NCI-H2107 treated with DMSO at 0.1 percent for 48 hours (cell line): ENCODE results near the gene SELENOM.
"Not testable (repeated sequence)": the region's sequence is repeated elsewhere in the genome, so short reads cannot be mapped to it uniquely, and the experiment has no call there.

Experiments
- DNase-seq: peaks from one replicate; lab custom pipeline; 2025; ENCODE audit not compliant: unreplicated experiment; lab: John Stamatoyannopoulos, UW

SELENOM gene

DNA sequence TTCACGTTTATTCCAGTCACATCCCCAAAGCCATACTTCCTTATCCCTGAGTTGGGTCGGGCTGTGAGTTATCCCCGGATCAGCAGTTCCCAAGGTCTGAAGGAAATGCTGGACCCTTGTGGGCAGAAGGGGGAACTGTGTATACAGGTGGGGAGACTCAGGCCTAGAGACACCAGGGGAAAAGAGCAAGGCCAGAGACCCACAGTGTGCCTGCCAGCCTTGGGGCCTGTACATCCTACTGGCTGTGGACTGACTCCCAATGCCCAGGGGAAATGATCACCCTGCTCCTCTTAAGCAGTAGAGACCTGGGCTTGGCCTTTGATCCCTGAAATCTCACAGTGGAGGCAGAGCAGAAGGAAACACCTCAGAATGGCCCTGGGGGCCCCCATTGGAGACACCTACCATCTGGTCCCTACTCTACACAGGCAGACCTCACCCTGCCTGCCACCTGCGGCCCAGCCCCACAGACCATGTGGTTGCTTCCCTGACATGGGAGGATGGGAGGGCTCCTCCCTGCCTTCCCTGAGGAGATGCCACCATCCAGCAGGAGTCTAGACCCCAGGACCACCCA, 1.3 kb downstream of the SELENOM start:
- no peak for DNase-seq

DNA sequence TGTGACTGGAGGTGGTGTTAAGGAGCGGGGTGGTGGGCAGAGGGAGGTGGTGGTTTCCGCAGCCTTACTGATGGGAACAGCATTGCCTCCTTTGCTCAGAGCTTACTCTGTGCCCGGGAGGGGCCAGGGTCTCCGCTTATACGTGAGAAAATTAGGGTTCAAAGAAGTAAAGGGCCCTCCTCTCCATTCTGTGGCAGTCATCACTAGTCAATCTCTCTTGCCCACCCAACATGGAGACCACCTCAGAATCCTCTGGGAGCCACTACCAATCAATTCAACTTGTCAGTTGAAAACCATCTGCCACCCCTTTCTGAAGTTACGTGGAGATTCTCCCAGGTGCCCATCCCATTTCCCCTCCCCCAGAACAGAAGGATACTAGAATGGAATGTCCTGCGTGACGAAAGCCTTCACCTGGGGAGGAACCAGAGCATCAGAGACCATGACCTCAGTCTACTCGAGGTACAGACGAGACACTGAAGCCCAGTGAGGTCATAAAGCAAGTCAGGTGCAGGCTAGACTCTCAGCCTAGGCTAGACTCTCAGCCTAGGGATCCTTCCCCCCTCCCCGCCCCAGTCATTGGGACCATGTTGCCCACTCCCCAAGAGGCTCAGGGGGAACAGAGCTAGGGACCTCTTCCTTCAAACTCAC, 2.0 kb downstream of the SELENOM start:
- DNase-seq, result no peak

DNA sequence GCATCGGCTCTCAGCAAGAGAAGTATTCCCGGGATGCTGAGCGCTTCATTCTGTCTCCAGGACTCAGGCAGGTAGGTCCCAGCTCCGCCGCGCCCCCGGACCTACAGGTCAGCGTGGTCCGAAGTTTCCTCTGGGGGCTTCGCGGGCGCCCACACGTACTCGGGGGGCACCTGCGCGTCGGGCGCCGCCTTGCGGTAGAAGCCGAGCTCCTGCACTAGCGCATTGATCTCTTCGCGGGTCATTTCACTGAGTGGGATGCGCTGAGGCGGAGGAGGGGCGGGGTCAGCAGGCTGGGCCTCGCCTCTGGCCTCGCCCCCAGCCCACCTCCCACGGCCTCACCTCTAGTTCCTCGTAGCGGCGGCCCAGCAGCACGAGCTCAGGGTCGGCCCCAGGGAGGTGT, 2.5 kb downstream of the SELENOM start:
- no peak for DNase-seq

DNA sequence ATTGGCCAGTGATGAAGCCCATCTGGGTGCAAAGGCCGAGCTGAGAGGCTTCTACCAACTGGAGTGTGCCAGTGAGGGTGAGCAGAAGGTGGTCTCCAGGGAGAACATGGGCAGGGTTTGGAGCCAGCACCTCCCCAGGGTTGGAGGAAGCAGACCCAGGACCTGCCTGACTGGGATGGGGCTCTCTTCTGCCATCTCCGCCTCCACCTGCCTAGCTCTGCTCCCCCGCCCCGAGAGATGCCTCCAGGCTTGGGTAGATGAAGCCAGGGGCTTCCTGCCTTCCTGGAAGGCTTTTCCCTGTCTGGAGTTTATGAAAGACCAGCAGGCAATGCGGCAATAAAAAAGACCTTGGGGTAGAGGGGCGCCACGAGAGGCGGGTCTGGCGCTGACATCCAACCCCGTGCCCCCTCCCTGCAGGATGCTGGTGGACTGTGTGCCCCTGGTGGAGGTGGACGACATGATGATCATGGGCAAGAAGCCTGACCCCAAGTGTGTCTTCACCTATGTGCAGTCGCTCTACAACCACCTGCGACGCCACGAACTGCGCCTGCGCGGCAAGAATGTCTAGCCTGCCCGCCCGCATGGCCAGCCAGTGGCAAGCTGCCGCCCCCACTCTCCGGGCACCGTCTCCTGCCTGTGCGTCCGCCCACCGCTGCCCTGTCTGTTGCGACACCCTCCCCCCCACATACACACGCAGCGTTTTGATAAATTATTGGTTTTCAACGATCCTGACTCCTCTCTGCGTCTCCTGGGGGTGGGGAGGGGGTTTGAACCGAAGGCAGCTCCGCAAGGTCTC, 3.3 kb downstream of the SELENOM start:
- DNase-seq, result no peak

DNA sequence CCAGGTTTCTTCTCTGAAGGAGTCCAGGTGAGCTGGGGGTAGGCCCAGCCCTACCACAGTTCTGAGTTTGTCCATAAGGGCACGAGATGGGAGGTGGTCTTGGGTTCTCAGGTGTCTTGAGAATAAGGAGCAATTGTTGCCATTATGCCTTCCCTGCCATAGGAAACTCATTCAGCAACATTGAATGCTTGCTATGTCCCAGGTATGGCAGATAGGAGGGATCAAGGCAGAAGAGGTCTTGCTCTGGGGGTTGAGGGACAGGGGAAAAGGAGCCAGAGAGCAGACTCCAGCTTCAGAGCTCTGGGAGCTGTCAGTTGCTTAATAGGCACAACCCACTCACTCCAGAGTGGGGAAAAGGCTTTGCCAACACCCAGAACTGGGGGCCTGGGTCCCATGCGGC, 4.3 kb downstream of the SELENOM start:
- DNase-seq, result no peak

DNA sequence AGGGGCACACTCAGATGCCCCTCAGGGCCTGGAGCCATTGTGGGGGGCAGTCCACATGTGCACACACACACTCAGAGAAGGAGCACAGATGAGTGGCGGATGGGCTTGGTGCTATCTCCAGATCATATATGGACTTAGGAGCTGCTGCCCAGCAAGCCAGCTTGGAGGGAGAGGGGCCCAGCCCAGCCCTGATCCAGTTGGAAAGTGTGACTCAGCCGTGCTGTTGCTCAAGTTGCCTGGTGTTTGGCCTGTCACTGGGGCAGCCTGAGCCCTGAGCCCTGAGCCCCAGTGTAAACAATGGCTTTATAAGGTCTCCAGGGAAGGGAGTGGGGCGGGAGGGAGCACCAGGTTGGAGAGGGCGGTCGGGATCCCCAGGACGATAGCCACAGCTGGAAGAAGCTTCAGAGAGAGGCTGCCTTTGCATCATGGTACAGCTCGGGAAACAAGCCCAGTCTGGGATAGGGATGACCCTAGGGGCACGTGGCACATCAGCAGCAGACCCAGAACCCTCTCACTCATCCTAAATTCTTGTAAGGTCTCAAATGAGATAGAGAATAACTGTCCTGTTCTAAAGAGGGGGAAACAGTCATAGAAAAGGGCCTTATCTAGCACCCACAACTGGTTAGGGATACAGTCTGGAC, 4.8 kb downstream of the SELENOM start:
- DNase-seq, result no peak

DNA sequence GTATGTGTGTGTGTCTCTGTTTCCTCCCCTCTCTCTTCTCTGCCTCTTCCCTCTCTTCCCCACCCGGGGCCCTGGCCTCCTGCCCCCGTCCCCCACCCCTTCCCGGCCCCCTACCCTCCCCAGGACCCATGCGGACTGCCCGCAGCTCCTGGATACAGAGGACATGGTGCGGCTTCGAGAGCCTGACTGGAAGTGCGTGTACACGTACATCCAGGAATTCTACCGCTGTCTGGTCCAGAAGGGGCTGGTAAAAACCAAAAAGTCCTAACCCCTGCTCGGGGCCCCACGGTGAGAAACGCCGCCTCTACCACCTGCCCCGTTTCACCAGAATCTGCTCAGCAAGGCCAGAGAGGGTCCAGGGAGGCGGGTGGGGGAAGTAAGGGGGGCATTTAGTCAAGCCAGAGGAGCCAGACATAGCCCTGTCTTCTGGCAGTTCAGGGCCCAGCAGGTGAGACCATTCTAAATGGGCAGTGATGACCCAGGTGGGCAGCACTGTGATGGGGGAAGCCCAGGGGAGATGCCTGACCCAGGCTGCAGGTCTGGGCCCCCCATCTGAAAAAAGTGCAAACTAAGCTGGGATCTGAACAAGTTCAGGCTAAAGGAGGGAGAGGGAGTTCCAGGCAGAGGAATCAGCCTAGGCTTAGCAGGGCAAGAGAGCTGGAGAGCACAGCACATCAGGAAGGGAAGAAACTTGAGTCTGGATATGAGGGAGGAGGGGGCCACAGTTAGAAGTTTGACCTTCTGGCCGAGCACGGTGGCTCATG, 6.4 kb downstream of the SELENOM start:
- DNase-seq, result no peak

DNA sequence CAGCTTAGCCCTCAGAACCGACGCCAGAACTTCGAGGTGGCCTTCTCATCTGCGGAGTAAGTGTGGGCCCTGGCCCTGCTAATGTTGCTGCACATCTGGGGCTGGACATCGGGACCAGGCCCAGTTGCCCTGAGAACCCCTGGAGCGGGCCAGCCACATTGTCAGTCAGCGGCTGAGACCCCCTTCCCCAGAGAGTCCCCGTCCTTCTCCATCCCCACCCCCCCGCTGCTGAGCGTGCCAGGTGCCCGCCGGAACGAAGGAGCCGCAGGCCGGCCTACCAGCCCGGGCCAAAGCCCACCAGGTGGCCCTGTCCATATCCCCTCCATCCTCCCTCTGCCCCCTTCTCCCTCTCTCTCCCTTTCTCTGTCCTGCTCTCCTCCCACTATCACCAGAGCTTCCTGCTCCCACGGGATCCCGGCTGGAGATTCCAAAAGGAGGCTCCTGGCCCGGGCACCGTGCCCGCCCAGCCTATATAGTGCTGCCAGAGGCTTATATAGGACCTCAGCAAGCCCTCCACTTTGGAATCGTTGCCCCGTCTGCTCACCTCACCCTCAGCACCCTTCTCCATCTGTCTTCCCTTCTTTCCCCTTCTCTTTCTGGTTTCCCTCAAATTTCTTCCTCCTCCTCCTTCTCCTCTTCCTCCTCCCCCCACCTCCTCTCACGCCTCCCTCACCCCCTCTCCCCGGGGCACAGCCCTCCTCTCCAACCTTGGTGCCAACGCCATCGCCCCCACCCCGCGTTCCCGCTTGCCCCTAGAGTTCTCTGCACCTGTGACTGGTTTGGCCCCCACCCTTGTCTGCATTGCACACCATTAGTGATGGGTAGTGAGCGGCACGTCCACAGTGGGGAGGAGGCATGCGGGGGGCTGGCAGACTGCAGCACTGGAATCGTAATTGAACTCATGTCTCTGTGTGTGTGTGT, 7.3 kb downstream of the SELENOM start:
- DNase-seq, result no peak

DNA sequence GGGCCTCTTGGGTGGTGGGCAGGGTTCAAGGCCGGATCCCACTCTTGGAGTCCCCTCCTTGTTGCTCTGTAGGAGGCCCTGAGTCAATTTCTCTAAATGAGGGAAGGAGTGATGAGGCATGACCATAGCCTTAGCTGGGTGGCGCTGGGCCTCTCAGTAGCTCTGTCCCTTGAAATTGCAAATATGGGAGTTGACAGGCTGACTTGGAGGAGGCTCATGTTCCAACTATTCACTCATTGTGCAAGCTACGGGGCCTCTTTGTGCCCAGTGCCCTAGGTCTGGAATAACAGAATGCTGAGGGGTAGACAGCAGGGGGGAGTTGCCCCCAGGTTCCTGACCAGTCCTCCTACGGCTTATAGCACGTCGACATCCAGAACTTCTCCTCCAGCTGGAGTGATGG, 8.0 kb downstream of the SELENOM start:
- no peak for DNase-seq

DNA sequence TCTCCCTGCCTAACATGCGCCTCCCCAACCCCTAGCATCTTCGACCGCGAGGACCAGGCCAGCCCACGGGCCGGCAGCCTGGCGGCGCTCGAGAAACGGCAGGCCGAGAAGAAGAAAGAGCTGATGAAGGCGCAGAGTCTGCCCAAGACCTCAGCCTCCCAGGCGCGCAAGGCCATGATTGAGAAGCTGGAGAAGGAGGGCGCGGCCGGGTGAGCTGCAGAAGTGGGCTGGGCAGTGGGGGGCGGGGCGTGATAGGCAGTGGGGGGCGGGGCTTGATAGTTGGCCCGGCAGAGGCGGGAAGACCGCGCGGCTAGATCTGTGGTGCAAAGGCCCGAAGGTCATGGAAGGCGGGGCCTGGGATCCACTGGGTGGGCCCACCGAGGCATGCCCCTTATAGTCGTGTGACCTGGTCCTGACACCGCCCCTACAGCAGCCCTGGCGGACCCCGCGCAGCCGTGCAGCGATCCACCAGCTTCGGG, 8.7 kb downstream of the SELENOM start:
- DNase-seq, result no peak

DNA sequence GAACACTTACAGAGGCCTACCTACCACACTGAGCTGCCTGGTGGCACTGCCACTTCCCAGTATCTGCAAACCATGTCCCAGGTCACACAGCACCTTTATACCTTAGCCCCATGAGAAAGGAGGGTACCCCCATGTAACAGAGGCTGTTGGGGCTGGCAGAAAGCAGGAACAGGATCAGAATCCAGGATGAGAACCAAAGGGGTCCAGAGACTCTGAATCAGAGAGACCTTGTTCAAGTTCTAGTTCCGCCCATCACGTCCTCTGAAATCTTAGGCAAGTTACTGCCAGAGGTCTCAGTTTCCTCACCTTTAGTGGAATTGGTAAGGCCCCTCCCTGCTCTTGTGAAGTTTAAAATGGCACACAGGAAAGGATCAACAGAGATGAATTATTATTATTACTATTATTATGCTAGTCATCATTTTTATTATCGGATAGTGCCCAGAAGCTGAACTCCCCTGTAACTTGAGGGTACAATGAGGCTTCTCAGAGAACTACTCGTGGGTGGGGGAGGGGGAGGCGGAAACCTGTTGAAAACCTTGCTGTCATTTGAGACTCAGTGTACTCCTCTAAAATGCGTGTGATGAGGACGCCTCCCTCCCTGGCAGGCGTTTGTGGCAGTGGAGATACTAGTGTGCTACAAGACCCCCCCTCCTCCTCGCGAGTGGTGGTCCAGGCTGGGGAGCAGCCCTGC, 9.3 kb downstream of the SELENOM start:
- no peak for DNase-seq

DNA sequence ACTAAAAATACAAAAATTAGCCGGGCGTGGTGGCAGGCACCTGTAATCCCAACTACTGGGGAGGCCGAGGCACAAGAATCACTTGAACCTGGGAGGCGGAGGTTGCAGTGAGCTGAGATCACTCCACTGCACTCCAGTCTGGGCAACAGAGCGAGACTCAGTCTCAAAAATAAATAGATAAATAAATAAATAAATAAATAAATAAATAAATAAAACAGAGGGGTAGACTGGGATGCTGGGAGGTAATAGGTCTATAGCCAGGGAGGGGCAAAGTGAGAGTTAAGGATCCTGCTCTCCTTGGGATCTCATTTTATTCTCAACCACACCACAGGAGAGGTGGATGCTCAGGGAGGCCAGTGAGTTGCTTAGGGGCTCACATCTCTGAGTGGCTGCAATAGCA, 9.8 kb downstream of the SELENOM start:
- not testable (repeated sequence) for DNase-seq

DNA sequence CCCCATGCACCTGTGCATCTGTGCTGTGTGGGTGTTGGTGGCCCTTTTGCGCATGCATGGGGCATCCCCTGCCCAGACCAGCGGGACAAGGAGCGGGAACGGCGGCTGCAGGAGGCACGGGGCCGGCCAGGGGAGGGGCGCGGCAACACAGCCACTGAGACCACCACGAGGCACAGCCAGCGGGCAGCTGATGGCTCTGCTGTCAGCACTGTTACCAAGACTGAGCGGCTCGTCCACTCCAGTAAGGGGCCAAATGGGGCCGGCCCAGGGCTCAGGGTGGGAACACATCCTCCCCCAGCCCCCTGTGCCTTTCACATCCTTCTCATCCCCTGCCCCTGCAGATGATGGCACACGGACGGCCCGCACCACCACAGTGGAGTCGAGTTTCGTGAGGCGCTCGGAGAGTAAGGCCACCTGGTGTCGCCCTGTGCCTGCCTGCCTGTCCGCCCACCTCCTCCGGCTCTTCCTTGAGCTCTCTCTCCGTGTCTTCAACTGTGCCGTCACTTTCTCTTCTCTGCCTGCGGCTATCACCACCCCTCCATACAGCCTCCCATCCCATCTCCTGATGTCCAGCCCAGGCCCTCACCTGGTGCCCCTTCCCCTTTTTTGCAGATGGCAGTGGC, 10.6 kb downstream of the SELENOM start:
- no peak for DNase-seq

DNA sequence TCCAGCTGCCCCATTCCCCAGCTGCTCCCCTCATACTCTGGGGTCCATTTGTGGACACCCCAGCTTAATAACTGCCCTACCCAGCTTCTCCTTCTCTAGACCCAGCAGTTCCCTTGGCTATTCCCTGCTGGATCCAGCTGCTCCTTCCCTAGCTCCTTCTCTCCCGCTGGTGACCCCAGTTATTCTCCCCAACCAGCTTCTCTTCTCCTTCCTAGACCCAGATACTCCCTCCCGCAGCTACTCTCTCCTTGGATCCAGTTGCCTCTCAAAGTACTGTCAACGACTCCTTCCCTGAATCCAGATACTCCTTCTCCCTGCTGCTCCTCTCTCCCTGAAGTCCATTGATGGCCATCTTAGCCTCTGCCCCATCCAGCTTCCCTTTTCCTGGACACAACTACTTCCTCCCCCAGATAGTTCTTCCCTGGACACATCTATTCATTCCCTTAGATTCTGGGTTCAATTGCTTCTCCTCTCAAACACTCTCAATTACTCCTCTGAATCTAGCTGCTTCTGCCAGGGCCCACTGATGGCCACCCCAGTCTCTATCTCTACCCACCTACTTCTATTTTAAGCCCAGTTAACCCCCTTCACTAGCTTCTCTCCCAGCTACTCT, 11.6 kb downstream of the SELENOM start:
- DNase-seq, result no peak

DNA sequence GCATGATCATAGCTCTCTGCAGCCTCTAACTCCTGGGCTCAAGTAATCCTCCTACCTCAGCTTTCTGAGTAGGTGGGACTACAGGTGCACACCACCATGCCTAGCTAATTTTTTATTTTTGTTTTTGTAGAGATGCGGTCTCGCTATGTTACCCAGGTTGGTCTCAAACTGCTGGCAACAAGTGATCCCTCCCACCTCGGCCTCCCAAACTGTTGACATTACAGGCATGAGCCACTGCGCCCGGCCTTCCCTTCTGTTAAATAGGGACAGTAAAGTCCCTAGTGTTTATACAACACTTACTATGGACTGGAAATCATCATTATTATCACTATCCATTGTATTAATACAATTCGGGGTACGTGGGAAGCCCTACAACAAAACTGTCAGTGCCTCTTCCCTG, 12.6 kb downstream of the SELENOM start:
- DNase-seq, result no peak

DNA sequence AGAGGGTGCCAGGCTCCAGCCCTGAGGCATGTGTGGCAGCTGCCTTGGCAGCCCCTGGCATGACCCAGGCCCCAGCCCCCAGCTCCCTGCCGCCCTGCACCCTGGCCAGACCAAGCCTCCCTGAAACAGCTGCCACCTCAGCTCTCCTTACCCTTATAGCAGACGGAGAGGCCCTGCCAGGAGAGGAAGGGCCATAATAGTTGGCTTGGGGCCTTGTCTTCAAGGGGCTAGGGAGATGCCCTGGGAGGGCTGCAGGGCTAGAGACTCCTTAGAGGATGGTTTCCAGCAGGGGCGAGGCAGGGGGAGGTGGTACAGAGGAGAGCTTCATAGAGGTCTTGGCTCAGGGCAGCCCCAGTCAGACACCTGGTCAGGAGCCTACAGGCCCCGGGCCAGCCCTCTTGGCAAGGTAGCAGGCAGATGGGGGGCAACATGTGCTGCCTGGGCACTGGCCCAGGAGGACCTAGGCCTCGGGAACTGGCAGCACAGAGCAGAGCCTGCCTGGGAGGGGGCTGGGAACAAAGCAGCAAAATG, 13.3 kb downstream of the SELENOM start:
- no peak for DNase-seq

DNA sequence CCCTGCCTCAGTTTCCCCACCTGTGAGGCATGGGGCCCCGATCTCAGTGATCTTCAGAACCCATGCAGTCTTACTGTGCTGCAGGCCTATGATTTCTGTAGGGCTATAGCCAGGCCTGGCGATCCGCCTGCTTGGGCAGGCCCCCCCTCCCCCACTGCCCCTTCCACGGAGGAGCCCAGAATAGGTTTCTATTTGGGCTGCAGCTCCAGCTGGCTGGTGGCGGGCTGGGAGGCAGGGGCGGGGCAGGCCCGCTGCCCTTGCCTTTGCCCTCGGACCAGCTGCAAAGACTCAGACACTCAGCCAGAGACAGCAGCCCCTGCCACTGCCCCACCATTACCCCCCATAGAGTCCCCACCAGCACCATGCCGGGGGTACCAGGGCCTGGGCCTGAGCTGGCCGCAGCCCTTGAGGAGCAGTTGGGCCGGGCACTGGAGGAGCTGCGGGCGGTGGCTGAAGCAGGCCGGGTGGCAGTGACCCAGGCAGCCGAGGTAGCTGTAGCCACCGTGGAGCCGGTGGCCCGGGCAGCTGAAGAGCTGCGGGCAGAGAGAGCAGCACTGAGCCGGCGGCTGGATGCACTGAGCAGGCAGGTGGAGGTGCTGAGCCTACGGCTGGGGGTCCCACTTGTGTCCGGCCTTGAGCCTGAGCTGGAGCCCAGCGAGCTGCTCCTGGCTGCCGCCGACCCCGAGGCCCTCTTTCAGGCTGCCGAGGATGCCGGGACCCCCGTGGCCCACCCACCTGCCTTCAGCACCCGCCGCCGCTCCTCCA, 14.1 kb downstream of the SELENOM start:
- no peak for DNase-seq

DNA sequence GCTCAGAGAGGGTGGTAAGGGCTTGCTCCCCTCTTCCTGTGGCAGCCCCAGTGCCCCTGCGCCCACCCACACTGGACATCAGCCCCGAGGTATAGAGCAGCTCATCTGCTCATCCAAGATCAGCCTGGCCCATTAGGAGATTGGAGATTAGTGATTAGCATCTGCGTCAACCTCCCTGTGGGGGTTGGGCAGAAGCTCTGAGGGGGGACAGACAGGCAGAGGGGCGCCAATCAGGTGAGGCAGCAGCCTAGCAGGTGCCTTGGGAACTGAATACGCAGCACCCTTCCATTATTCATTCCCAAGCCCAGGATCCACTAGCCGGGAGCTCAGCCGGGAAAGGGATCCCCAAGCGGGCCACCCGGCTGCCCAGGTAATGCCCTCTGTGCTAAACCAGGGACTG, 15.2 kb downstream of the SELENOM start:
- DNase-seq, result no peak
